ENCODE measurements around the gene CHPT1.
A peak's percentile ranks its signal among the peaks of the same experiment; 100 is the strongest.

CHPT1 gene

GRCh38 chr12:101768781-101769180 lies 71.3 kb downstream of the CHPT1 start:
- DNase-seq = no peak

- DNase-seq = no peak
These were observed 72.4 kb downstream of the CHPT1 start for GRCh38 chr12:101769865-101770264.

DNA sequence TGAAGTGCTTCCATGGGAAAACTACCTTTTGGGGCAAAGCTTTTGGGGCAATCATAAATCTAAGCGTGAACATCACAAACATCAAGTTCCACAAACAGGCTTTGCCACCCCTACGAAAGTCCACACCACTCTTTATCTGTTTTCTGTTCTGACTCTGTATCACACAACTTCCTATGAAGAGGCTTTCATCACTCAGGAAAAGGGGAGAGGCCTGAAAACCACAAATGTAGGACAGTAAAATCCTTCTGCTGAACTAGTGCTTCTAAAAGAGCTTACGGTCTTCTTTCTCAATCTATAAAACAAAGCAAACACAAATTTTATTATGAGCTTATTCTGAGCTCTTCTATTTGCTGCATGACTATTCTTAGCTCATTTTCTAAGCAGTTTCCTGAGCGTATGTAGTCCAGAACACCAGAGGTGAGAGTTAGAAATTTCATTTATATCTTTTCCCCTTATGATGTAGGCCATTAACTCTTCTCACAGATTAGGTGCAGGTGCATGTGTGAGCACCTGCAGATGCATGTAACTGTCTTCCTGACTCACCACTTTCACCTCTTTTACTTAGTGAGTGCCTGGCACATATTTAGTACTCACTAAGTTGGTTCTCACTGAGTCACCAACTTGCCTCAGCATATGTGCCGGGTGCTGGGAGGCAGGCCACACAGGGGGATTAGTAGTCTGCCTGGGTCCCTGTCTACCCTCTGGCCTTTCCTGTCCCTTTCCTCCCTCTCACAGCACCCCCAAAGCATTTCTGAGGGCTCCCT lies 74.8 kb downstream of the CHPT1 start:
- no peak for DNase-seq

DNA sequence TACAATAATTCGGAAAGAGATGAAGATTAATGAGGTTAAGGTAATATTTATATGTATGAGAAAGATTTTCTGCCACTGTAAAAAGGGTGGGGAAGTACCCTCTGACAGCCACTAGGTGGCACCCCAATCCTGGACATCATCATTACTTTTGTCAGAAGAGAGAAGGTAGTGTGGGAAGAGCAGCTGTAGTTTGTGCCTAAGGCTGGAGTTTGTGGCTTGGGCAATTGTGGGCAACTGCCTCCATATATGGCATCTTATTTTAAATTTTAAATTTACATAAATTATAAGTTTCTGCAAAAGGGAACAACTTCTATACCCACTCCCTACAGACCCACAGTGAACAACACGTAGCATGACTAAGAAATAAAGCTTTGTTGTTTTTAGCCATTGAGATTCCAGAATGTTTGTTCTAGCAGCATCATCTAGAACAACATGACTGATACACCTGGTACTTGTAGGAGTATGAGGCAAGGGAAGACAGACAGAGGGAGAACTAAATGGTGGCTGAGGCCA lies 76.3 kb downstream of the CHPT1 start:
- DNase-seq = peak; percentile 62

- DNase-seq = no peak
These were observed 78.4 kb downstream of the CHPT1 start for GRCh38 chr12:101775816-101776215.

DNA sequence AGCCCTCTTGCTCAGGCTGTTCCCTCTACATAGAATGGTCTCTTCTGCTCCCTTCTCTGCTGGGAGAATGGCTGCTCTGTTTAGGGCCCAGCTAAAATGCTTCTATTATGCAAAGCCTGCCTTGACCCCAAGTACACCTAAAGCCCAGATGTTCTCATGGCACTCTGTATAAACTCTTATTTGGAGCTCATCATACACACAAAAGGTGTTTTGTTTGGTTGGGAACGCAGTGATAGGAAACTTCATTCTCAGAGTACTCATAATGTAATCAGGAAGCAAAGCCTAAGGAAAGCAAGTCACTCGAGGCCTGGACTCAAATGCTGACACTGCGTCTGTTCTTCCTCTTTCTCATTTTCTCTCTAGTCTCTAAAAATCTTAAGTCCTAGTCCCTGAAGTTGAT lies 80.0 kb downstream of the CHPT1 start:
- DNase-seq = no peak

DNA sequence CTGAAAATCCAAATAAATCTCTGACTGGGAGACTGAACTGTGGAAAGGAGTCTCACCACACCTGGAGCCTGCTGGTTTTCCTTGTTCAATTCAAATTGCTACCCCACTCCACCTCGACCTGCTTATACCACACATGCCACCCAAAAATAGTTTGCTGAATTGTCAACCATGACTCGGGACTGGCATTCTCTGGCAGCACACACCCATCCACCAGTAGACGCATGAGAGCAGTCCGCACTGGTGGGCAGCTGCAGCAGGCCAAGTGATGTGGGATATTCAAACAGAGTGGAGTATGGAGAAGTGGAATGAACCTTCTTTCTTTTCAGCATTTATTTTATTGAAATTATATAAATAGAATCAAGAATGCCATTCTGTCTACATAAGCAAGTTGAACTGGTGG lies 80.5 kb downstream of the CHPT1 start:
- DNase-seq = no peak

Measured in left hindlimb (tissue), 1 donor.